Aorta (tissue), 5 donors: ENCODE measurements around the gene PALLD. TPM values are rescaled to one million over a fixed set of nuclear protein-coding genes. Genes with fewer than 3 reads are reported as not detected.

Experiments
- ATAC-seq: fragments of 200-7000 bp; cut with Tn5 transposase; one replicate; pipeline ENCODE4 v1.9.1; 2022; ENCODE audit warnings: moderate library complexity; ENCODE audit not compliant: low FRiP score
- DNase-seq, 2 donors: peaks; one replicate each; pipeline ENCODE4 v3.0.0-alpha.2; 2020
- H3K27ac ChIP-seq, 2 donors: one replicate each; pipeline ENCODE4 v1.5.1; 2013; ENCODE audit warnings: low read length in 2 of 2, mild to moderate bottlenecking in 2 of 2, moderate library complexity in 2 of 2, control low read depth in 1 of 2, inconsistent platforms in 1 of 2, low read depth in 1 of 2
- H3K27me3 ChIP-seq, 2 donors: one replicate each; pipeline ENCODE4 v1.6.1; 2013; ENCODE audit warnings: control low read depth in 1 of 2, low read length in 1 of 2, mild to moderate bottlenecking in 1 of 2, moderate library complexity in 1 of 2; ENCODE audit not compliant: insufficient read depth in 2 of 2, control insufficient read depth in 1 of 2
- H3K36me3 ChIP-seq, 2 donors: one replicate each; pipeline ENCODE4 v1.6.1; 2013; ENCODE audit warnings: control low read depth in 1 of 2, low read length in 1 of 2, mild to moderate bottlenecking in 1 of 2; ENCODE audit not compliant: insufficient read depth in 2 of 2, control insufficient read depth in 1 of 2
- H3K4me1 ChIP-seq, 2 donors: one replicate each; pipeline ENCODE4 v1.6.1; 2013; ENCODE audit warnings: low read length in 2 of 2, control low read depth in 1 of 2, mild to moderate bottlenecking in 1 of 2, moderate library complexity in 1 of 2; ENCODE audit not compliant: insufficient read depth in 2 of 2, control insufficient read depth in 1 of 2
- H3K4me3 ChIP-seq, 2 donors: one replicate each; pipeline ENCODE4 v1.5.1; 2013; ENCODE audit warnings: low read length in 2 of 2, control low read depth in 1 of 2, mild to moderate bottlenecking in 1 of 2
- H3K9me3 ChIP-seq: one replicate; pipeline ENCODE4 v1.6.1; 2013; ENCODE audit warnings: mild to moderate bottlenecking, low read length; ENCODE audit not compliant: control insufficient read depth
- WGBS, 2 donors: extraction: QIAGEN DNeasy Blood & Tissue Kit; methylation state at CpG; one replicate each; pipeline ENCODE4 v1.1.7; 2013; 5-methylcytosine and 5-hydroxymethylcytosine counted together
- intact Hi-C, 2 donors: fragments of 100-400 bp; cut with DNase I; formaldehyde crosslinking; loops; one replicate each; pipeline versions ENCODE4 v1.14.2 to v1.15.0; 2022
- polyA plus RNA-seq, 2 donors: library from polyadenylated mRNA; stranded (reverse); fragments of 200-250 nt; gene quantifications; one replicate each; pipeline ENCODE4 v1.2.3, GENCODE V29; 2013
- total RNA-seq, 2 donors: library from RNA; stranded (reverse); fragmentation: NEBNext Ultra II Directional; extraction: Animal tissue kit (Norgen Biotek cat#: 25700); gene quantifications; one replicate each; pipeline ENCODE4 v1.2.1, GENCODE V29; 2021
- donor health status: healthy with polysubstance abuse.
- donor health status: Bipolar disorder and iron deficiency.
- donor health status: DM: no; HTN: no; CAD: no.
- donor health status: DM: no; HTN: no; CAD: no.
- donor health status: DM: yes; HTN: yes; CAD: no.

PALLD gene
- total and polyA plus RNA-seq, 4 donors = 253 to 626 (median 464) TPM

DNA sequence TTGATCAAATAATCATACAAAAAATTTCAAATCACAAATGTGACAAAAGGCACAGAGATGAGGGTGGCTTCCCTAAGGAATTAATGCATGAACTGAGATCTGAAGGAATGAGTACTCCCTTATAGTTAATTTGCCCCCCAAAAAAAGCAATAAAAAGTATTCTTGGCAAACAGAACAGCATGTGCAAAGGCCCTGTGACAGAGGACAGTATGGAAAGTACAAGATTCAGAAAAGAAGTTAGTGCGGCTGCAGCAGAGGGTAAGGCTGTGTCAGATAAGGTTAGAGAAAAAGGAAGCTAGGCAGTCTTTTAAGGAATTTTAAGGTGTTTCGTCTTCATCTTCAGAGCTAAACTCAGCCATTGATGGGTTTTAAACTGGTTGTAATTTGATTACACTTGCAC is 23.9 kb upstream of the PALLD start:
- 98% methylated on average over 2 of the region's 2 CpGs for WGBS, 2 donors
- no peak for ATAC-seq
- intact Hi-C loops = no loop called here

DNA sequence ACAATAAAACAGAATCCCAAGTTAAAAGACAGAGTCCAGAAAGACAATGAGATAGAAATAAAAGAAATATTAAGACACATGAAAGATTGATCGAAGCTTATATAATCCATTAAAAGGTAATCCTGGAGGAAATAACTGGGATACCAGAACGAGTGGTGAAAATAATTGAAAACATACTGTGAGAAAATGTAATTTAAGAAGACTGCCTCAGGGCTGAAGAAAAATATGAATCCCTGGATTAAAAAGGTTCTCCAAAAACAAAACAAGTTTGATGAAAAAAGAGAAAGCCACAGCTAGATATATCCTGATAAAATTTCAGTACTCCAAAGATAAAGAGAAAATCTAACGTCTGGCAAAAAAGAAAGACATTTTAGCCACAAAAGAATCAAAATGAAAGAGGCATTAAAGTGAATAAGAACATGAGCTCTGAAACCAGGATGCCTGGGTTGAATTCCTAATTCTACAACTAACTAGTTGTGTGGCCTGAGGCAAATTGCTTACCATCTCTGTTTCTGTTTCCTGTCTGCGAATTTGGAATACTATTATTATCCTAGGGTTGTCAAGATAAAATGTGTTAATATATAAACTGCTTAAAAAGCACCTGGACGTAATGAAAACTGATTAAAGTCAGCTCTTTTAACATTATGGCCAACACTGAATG is 22.1 kb upstream of the PALLD start:
- H3K9me3 ChIP-seq = no peaks in the 10 kb centered on the region
- intact Hi-C loops = no loop called here
- H3K4me3 ChIP-seq = no peak overlapping the region
- DNase-seq = no peak
- H3K4me1 ChIP-seq = peaks cover 0 to 2% of the 10 kb centered on the region in 2 donors
- H3K27ac ChIP-seq = no peak overlapping the region
- no peaks in the 10 kb centered on the region for H3K36me3 ChIP-seq
- no peaks in the 10 kb centered on the region for H3K27me3 ChIP-seq
- ATAC-seq = no peak
- 60 to 66% methylated on average over 5 of the region's 5 CpGs for WGBS, 2 donors

More for the DNA sequence above, 23.9 kb upstream of the PALLD start:
- DNase-seq = no peak
- Histone ChIP-seq H3K27me3 (no peaks in the 10 kb centered on the region), H3K9me3 (no peaks in the 10 kb centered on the region), H3K36me3 (no peaks in the 10 kb centered on the region), H3K27ac (no peak overlapping the region), H3K4me1 (no peaks in the 10 kb centered on the region), H3K4me3 (no peak overlapping the region)

DNA sequence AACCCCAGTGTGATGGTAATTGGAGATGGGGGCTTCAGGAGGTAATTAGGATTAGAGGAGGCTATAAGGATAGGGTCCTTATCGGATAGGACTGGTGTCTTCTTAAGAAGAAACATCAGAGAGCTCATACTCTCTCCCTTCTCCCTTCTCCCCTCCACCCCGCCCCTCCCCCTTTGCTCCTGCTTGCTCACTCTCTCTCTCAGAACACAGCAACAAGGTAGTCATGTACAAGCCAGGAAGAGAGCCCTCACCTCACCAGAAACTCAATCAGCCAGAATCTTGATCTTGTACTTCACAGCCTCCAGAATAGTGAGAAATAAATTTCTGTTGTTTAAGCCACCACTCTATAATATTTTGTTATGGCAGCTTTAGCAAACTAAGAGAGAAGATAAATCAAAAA is 21.1 kb upstream of the PALLD start:
- DNase-seq = no peak
- 81 to 86% methylated on average over 2 of the region's 2 CpGs for WGBS, 2 donors

DNA sequence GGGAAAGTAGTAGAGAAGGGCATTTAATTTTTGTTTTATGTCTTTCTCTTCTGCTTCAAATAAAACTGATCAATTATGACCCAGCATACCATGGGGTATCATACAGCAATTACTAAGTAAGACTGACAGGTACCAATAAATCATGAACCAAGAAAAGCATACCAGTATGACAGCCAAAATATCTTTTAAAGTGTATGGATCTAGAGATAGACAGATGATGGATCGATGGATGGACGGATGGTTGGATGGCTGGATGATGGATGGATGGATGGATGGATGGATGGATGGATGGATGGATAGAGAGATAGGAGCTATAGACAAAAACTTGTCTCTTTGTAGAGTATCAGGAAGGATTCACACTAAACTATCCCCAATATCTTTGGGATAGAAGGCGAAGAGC is 18.0 kb upstream of the PALLD start:
- no peaks in the 10 kb centered on the region for H3K9me3 ChIP-seq
- intact Hi-C loops = no loop called here
- H3K36me3 ChIP-seq = no peaks in the 10 kb centered on the region
- ATAC-seq (no peak), DNase-seq (no peak)
- H3K4me3 ChIP-seq = no peak overlapping the region
- WGBS, 2 donors = 99% methylated on average over 3 of the region's 3 CpGs
- H3K27me3 ChIP-seq = no peaks in the 10 kb centered on the region
- no peak overlapping the region for H3K27ac ChIP-seq
- H3K4me1 ChIP-seq = peaks cover 0 to 2% of the 10 kb centered on the region in 2 donors

More for the DNA sequence above, 21.1 kb upstream of the PALLD start:
- Histone ChIP-seq H3K27me3 (no peaks in the 10 kb centered on the region), H3K27ac (no peak overlapping the region), H3K36me3 (no peaks in the 10 kb centered on the region), H3K4me1 (peaks cover 0 to 2% of the 10 kb centered on the region in 2 donors), H3K9me3 (no peaks in the 10 kb centered on the region), H3K4me3 (no peak overlapping the region)
- no peak for ATAC-seq
- intact Hi-C loops = no loop called here

DNA sequence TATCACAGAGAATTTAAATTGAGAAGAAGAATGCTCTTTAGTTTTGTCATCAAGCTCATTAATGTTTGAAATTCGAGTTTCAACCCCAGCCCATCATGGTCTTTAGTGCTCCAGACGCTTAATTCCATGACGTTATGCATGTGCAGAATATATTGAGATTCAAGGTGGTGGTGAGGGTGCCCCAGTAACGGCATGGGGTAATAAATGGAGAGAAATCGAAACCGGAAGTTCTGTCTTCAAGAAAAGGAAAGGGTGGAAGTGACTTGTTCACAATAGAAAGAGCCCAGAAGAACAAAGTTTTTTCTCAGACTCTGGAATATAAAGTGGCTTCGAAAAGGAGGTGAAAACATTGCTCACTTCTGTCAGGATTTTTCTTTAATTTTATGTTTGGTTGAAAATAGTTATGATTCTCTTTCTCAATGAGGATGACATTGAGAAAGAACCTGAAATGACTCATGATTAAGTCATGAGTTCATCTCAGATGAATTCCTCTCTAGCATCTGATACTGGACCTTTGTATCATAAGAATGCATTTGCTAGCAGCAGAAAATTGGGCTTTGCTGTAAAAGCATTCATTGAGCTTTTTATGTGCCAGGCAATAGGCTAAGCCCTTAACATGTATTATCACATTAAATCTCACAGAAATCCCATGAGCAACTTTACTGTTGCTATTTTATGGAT is 15.8 kb upstream of the PALLD start:
- Histone ChIP-seq H3K4me3 (peak overlapping the region; percentile 88 to 93), H3K4me1 (peaks cover 0 to 2% of the 10 kb centered on the region in 2 donors), H3K27me3 (no peaks in the 10 kb centered on the region), H3K36me3 (no peaks in the 10 kb centered on the region), H3K9me3 (no peaks in the 10 kb centered on the region), H3K27ac (peak overlapping the region; percentile 67 to 86)
- intact Hi-C loops = loop anchor here (2.0 to 5.0 kb wide), 2 partner anchors 162 to 164 kb away; partner anchors contain the start of gene DDX60 (in 2 of the 2)
- WGBS, 2 donors = 10 to 17% methylated on average over 7 of the region's 7 CpGs
- ATAC-seq (peak; percentile 76), DNase-seq (no peak)

DNA sequence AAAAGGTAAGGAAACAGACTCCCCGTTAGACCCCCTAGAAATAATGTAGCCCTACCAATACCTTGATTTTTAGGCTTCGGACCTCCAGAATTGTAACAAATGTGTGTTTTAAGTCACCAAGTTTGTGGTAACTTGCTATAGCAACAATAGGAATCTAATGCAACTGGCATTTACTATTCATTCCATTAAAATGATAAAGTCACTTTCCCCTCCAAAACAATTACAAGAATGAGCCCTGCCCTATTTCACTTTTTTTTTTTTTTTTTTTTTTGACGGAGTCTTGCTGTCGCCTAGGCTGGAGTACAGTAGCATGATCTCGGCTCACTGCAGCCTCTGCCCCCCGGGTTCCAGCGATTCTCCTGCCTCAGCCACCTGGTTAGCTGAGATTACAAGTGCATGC is 13.0 kb upstream of the PALLD start:
- no peak overlapping the region for H3K27ac ChIP-seq
- no peak overlapping the region for H3K4me3 ChIP-seq
- H3K27me3 ChIP-seq = no peaks in the 10 kb centered on the region
- intact Hi-C loops = loop anchor here in 1 of 2 donors (5.0 kb wide), 1 partner anchor 167 kb away; the partner anchor contains the start of gene DDX60
- WGBS, 2 donors = 82 to 87% methylated on average over 6 to 7 of the region's 7 CpGs
- DNase-seq = no peak
- no peaks in the 10 kb centered on the region for H3K9me3 ChIP-seq
- H3K36me3 ChIP-seq = no peaks in the 10 kb centered on the region
- peaks cover 0 to 2% of the 10 kb centered on the region in 2 donors for H3K4me1 ChIP-seq
- no peak for ATAC-seq

DNA sequence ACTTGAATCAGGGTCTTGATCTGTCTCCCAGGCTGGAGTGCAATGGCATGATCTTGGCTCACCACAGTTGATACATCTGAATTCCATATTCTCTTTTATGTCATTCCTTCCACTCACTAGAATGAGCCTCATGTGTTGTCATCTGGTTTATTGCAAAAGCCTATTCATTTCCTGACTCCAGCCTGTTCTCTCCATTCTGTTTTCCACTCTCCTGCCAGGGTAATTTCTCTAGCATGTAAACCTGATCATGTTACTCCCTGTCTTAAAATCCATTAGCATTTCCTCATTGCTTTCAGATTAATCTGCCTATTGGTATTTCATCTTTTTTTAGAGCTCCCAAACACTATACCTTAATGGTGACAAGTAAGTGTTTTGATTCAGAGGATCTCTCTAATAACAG is 12.2 kb upstream of the PALLD start:
- no peak overlapping the region for H3K27ac ChIP-seq
- intact Hi-C loops = loop anchor here in 1 of 2 donors (5.0 kb wide), 1 partner anchor 167 kb away; the partner anchor contains the start of gene DDX60
- no peak for ATAC-seq

DNA sequence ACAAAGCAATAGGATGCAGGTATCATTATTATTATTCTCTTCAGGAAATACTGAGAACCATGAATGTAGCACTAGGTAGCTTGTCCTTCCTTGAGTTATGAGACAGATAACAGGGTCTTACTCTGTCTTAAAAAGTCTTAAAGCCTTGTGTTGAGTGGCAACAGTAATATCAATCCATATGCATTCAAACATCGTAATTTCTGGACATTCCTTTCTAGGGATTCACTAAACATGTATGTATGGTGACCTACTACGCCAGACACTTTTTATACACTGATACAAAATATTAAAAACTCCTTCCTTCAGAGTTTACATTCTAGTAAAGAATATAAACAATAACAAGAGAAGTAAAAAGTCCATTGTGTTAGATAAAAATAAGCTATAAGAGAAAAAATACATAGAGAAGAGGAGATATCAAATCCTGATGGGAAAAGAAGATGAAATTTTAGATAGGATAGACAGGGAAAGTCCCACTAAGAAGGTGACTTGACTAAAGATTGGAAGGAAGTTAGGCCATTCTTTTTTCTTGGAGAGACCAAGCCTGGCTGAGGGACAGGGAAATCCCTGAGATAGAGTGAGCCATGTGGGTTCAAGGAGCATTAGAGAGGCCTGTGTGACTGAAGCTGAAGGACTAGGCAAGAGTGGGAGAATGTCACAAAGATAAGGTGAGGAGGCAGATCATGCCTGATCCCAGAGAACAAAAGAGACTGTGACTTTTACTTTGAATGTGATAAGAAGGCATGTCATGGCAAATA is 11.5 kb upstream of the PALLD start:
- WGBS, 2 donors = 93 to 96% methylated on average over 2 of the region's 2 CpGs
- Histone ChIP-seq H3K9me3 (no peaks in the 10 kb centered on the region), H3K4me1 (no peaks in the 10 kb centered on the region), H3K36me3 (no peaks in the 10 kb centered on the region), H3K4me3 (no peak overlapping the region), H3K27ac (no peak overlapping the region), H3K27me3 (no peaks in the 10 kb centered on the region)
- no peak for ATAC-seq
- DNase-seq = no peak
- intact Hi-C loops = no loop called here

More for the DNA sequence above, 12.2 kb upstream of the PALLD start:
- Histone ChIP-seq H3K9me3 (no peaks in the 10 kb centered on the region), H3K4me3 (no peak overlapping the region), H3K27me3 (no peaks in the 10 kb centered on the region), H3K4me1 (no peaks in the 10 kb centered on the region), H3K36me3 (no peaks in the 10 kb centered on the region)
- no peak for DNase-seq
